ENCODE measurements around the gene DYNC1I2. TPM values are rescaled to one million over a fixed set of nuclear protein-coding genes. Genes with fewer than 3 reads are reported as not detected.

Gene DYNC1I2
- total and polyA plus RNA-seq, 2 experiments from 2014 or later: 79.4 to 102 TPM

GRCh38 chr2:171655586-171655985, 31.7 kb upstream of the DYNC1I2 start (continued):
- TF ChIP-seq ZNF462 (CRISPR knock-in tag; IDR thresholded peaks at IDR 0.05) (no peak), EZH2 (IDR thresholded peaks at IDR 0.05; ENCODE audit: low read depth, unreplicated experiment) (no peak), ETS1 (IDR thresholded peaks at IDR 0.05) (no peak), ZNF331 (CRISPR knock-in tag; IDR thresholded peaks at IDR 0.05; ENCODE audit: low read depth) (no peak)

- H3K27me3 Mint-ChIP-seq (ENCODE audit: insufficient read depth, low read depth, poor library complexity): peaks cover 2% of the 10 kb centered on the region
- H3K4me3 Mint-ChIP-seq: no peak overlapping the region
- no peaks in the 10 kb centered on the region for H3K9me3 Mint-ChIP-seq
- Histone ChIP-seq H3K27me3 (ENCODE audit: insufficient read depth) (no peaks in the 10 kb centered on the region), H3K27ac (ENCODE audit: low read depth) (no peak overlapping the region), H4K20me1 (replicated peaks; ENCODE audit: insufficient read depth) (no peaks in the 10 kb centered on the region), H3F3A (replicated peaks; ENCODE audit: low read depth) (no peaks in the 10 kb centered on the region), H3K36me3 (ENCODE audit: insufficient read depth) (no peaks in the 10 kb centered on the region), H3K4me2 (peak overlapping the region; percentile 30; the same call in 1 of the 2 replicates), H3K4me1 (ENCODE audit: insufficient read depth) (peaks cover 14% of the 10 kb centered on the region), H3K4me3 (no peak overlapping the region), H2AFZ (no peak overlapping the region), H3K9me2 (ENCODE audit: insufficient read depth) (no peaks in the 10 kb centered on the region), H3K79me2 (replicated peaks; ENCODE audit: insufficient read depth) (no peaks in the 10 kb centered on the region)
- no peak for DNase-seq (ENCODE audit: low spot score)
- H3K27ac Mint-ChIP-seq: no peak overlapping the region
- no peak for ATAC-seq
- peaks cover 20% of the 10 kb centered on the region for H3K4me1 Mint-ChIP-seq
- no peaks in the 10 kb centered on the region for H3K36me3 Mint-ChIP-seq (ENCODE audit: low read depth)
- TF ChIP-seq NANOG (IDR thresholded peaks at IDR 0.05; ENCODE audit: borderline replicate concordance) (no peak), EZH2 (IDR thresholded peaks at IDR 0.05; ENCODE audit: low read depth, unreplicated experiment) (no peak), ZNF462 (CRISPR knock-in tag; IDR thresholded peaks at IDR 0.05) (no peak), JUNB (IDR thresholded peaks at IDR 0.05; ENCODE audit: unreplicated experiment) (no peak), STAT1 (IDR thresholded peaks at IDR 0.05; ENCODE audit: unreplicated experiment) (no peak), ZNF331 (CRISPR knock-in tag; IDR thresholded peaks at IDR 0.05; ENCODE audit: low read depth) (no peak), CREB1 (CRISPR knock-in tag; IDR thresholded peaks at IDR 0.05; ENCODE audit: low read depth) (no peak)
These were observed 20.2 kb upstream of the DYNC1I2 start for GRCh38 chr2:171667041-171667440.

Data from GM23338 (cell line).